Muscle layer of colon (tissue), 2 donors: ENCODE measurements around the gene PAX1.

Source experiments
- H3K27ac ChIP-seq: one replicate; pipeline ENCODE4 v1.7.0; 2013; ENCODE audit warnings: low read depth, mild to moderate bottlenecking, low read length, moderate library complexity
- H3K27me3 ChIP-seq, 2 donors: one replicate each; pipeline ENCODE4 v1.7.0; 2013; ENCODE audit warnings: low read length in 2 of 2, mild to moderate bottlenecking in 2 of 2; ENCODE audit not compliant: insufficient read depth in 2 of 2, control insufficient read depth in 1 of 2
- H3K36me3 ChIP-seq: one replicate; pipeline ENCODE4 v1.7.0; 2013; ENCODE audit warnings: mild to moderate bottlenecking, low read length; ENCODE audit not compliant: insufficient read depth
- H3K4me1 ChIP-seq: one replicate; pipeline ENCODE4 v1.7.0; 2013; ENCODE audit warnings: mild to moderate bottlenecking, low read length; ENCODE audit not compliant: insufficient read depth
- H3K4me3 ChIP-seq, 2 donors: one replicate each; pipeline ENCODE4 v1.7.0; 2013; ENCODE audit warnings: low read length in 2 of 2, low read depth in 1 of 2, mild to moderate bottlenecking in 1 of 2, moderate library complexity in 1 of 2
- H3K9ac ChIP-seq: one replicate; pipeline ENCODE4 v1.7.0; 2013; ENCODE audit warnings: low read length
- H3K9me3 ChIP-seq: one replicate; pipeline ENCODE4 v1.7.0; 2013; ENCODE audit warnings: mild to moderate bottlenecking, low read length
- donor health status: abdominal sarcoma.
- donor health status: Adenocarcinoma of cecum.

The PAX1 gene

GRCh38 chr20:21705575-21706260 is at the start of gene PAX1:
PAX1 (plus strand) TSS chr20:21705664; CDS start chr20:21705713, 49 bp downstream.
- Histone ChIP-seq H3K4me3 (no peak within 1 kb of the TSS), H3K27me3 (peaks cover 81 to 93% of the 10 kb centered on the region in 2 donors), H3K4me1 (peaks cover 14% of the 10 kb centered on the region), H3K36me3 (no peaks in the 10 kb centered on the region), H3K27ac (no peak within 1 kb of the TSS), H3K9ac (no peak within 1 kb of the TSS), H3K9me3 (peaks cover 5% of the 10 kb centered on the region)

GRCh38 chr20:21656308-21657067 is 49.0 kb upstream of the PAX1 start:
- Histone ChIP-seq H3K9ac (no peak overlapping the region), H3K36me3 (no peaks in the 10 kb centered on the region), H3K27me3 (no peaks in the 10 kb centered on the region), H3K27ac (no peak overlapping the region), H3K4me3 (no peak overlapping the region), H3K4me1 (no peaks in the 10 kb centered on the region), H3K9me3 (no peaks in the 10 kb centered on the region)

- Histone ChIP-seq H3K9ac (no peak overlapping the region), H3K36me3 (no peaks in the 10 kb centered on the region), H3K4me1 (no peaks in the 10 kb centered on the region), H3K4me3 (no peak overlapping the region), H3K27ac (no peak overlapping the region), H3K9me3 (no peaks in the 10 kb centered on the region), H3K27me3 (no peaks in the 10 kb centered on the region)
These were observed 43.9 kb upstream of the PAX1 start for GRCh38 chr20:21661488-21662055.

GRCh38 chr20:21663465-21663864 is 42.0 kb upstream of the PAX1 start:
- Histone ChIP-seq H3K4me1 (no peaks in the 10 kb centered on the region), H3K36me3 (no peaks in the 10 kb centered on the region), H3K27me3 (no peaks in the 10 kb centered on the region), H3K9me3 (no peaks in the 10 kb centered on the region), H3K9ac (no peak overlapping the region), H3K27ac (no peak overlapping the region), H3K4me3 (no peak overlapping the region)

- no peaks in the 10 kb centered on the region for H3K4me1 ChIP-seq
- H3K27me3 ChIP-seq = no peaks in the 10 kb centered on the region
- no peaks in the 10 kb centered on the region for H3K9me3 ChIP-seq
- H3K36me3 ChIP-seq = no peaks in the 10 kb centered on the region
- no peak overlapping the region for H3K9ac ChIP-seq
- no peak overlapping the region for H3K27ac ChIP-seq
- H3K4me3 ChIP-seq = no peak overlapping the region
These were observed 39.6 kb upstream of the PAX1 start for GRCh38 chr20:21665687-21666446.

- Histone ChIP-seq H3K9me3 (no peaks in the 10 kb centered on the region), H3K4me1 (no peaks in the 10 kb centered on the region), H3K9ac (no peak overlapping the region), H3K27ac (no peak overlapping the region), H3K36me3 (no peaks in the 10 kb centered on the region), H3K4me3 (no peak overlapping the region), H3K27me3 (no peaks in the 10 kb centered on the region)
These were observed 35.3 kb upstream of the PAX1 start for GRCh38 chr20:21670126-21670525.

GRCh38 chr20:21670981-21671380 is 34.5 kb upstream of the PAX1 start:
- Histone ChIP-seq H3K4me1 (no peaks in the 10 kb centered on the region), H3K27ac (no peak overlapping the region), H3K36me3 (no peaks in the 10 kb centered on the region), H3K9ac (no peak overlapping the region), H3K4me3 (no peak overlapping the region), H3K9me3 (no peaks in the 10 kb centered on the region), H3K27me3 (no peaks in the 10 kb centered on the region)

- H3K36me3 ChIP-seq = no peaks in the 10 kb centered on the region
- no peak overlapping the region for H3K27ac ChIP-seq
- H3K27me3 ChIP-seq = no peaks in the 10 kb centered on the region
- no peak overlapping the region for H3K4me3 ChIP-seq
- no peaks in the 10 kb centered on the region for H3K9me3 ChIP-seq
- no peak overlapping the region for H3K9ac ChIP-seq
- no peaks in the 10 kb centered on the region for H3K4me1 ChIP-seq
These were observed 28.2 kb upstream of the PAX1 start for GRCh38 chr20:21677261-21677660.

- Histone ChIP-seq H3K9ac (no peak overlapping the region), H3K9me3 (no peaks in the 10 kb centered on the region), H3K27ac (no peak overlapping the region), H3K4me1 (no peaks in the 10 kb centered on the region), H3K27me3 (no peaks in the 10 kb centered on the region), H3K4me3 (no peak overlapping the region), H3K36me3 (no peaks in the 10 kb centered on the region)
These were observed 27.7 kb upstream of the PAX1 start for GRCh38 chr20:21677781-21678180.

GRCh38 chr20:21681234-21681921 is 24.1 kb upstream of the PAX1 start:
- Histone ChIP-seq H3K4me3 (peak overlapping the region in 1 of 2 donors; percentile 31), H3K27ac (no peak overlapping the region), H3K9me3 (no peaks in the 10 kb centered on the region)

GRCh38 chr20:21681922-21682318 is 23.5 kb upstream of the PAX1 start:
- Histone ChIP-seq H3K9me3 (no peaks in the 10 kb centered on the region), H3K36me3 (no peaks in the 10 kb centered on the region), H3K4me3 (peak overlapping the region in 1 of 2 donors; percentile 31), H3K9ac (no peak overlapping the region), H3K27me3 (no peaks in the 10 kb centered on the region), H3K4me1 (no peaks in the 10 kb centered on the region), H3K27ac (no peak overlapping the region)

More at GRCh38 chr20:21681234-21681921, 24.1 kb upstream of the PAX1 start:
- no peaks in the 10 kb centered on the region for H3K36me3 ChIP-seq
- no peaks in the 10 kb centered on the region for H3K4me1 ChIP-seq
- H3K27me3 ChIP-seq = no peaks in the 10 kb centered on the region
- no peak overlapping the region for H3K9ac ChIP-seq
